HCT116 (cell line): Measurements from ENCODE around the gene BLOC1S5. TPM values are rescaled to one million over a fixed set of nuclear protein-coding genes. Genes with fewer than 3 reads are reported as not detected.
A peak's percentile ranks its signal among the peaks of the same experiment; 100 is the strongest.

ENCODE experiments used
- ATAC-seq: fragments of 200-7000 bp; cut with Tn5 transposase; 2 replicates; pipeline ENCODE4 v1.9.1; 2020; ENCODE audit warnings: mild to moderate bottlenecking, moderate library complexity
- BruUV-seq: library from RNA; stranded (reverse); fragments of 400-500 nt; replicated peaks from 2 replicates; lab custom pipeline; 2021; lab: Mats Ljungman, UMichigan
- CTCF ChIA-PET: fragments of 300-600 bp; sonication (Branson Sonifier 250); formaldehyde crosslinking; loops from one replicate; lab custom pipeline; 2021; ENCODE audit warnings: antibody characterized with exemption; lab: Charles Lee
- POLR2A ChIA-PET: fragments of 300-600, 350-600 bp; sonication (Branson Sonifier 250); formaldehyde crosslinking; loops from one replicate; lab custom pipeline; 2021; ENCODE audit warnings: antibody characterized with exemption; lab: Charles Lee
- RAD21 ChIA-PET, 2 experiments: fragments of 300-600 bp; sonication (Branson Sonifier 250); formaldehyde crosslinking; loops; one replicate each; lab custom pipeline; 2023; ENCODE audit warnings: low total read pairs in 2 of 2; ENCODE audit not compliant: uncharacterized antibody in 2 of 2, unreplicated experiment in 2 of 2, low non-redundant PET in 1 of 2; lab: Charles Lee
- DNase-seq: peaks from one replicate; pipeline ENCODE4 v3.0.0-alpha.2; 2010; ENCODE audit warnings: low read depth, low spot score
- H2AFZ ChIP-seq: fragments of 200-600 bp; shearing (Covaris generic), sonication (generic); 2 replicates; pipeline ENCODE4 v1.6.1; 2017; ENCODE audit warnings: low read depth, mixed run types, mixed read lengths, antibody characterized with exemption, low read length; ENCODE audit not compliant: poor library complexity, severe bottlenecking
- H3K27ac ChIP-seq: 2 replicates; pipeline ENCODE4 v1.5.1; 2012; ENCODE audit warnings: low read depth, low read length
- H3K27me3 ChIP-seq: fragments of 200-600 bp; sonication (generic); 2 replicates; pipeline ENCODE4 v1.6.1; 2016; ENCODE audit warnings: mixed run types, low read length, mixed read lengths; ENCODE audit not compliant: insufficient read depth
- H3K36me3 ChIP-seq, 2 experiments: fragments of 200-500 bp in 1 of 2; fragments of 200-600 bp in 1 of 2; sonication (Bioruptor generic) in 1 of 2; sonication (generic) in 1 of 2; 2 replicates each; pipeline versions ENCODE4 v1.5.1 to v1.6.1; 2014 to 2016; ENCODE audit warnings: low read length in 2 of 2, inconsistent platforms in 1 of 2, mixed read lengths in 1 of 2, mixed run types in 1 of 2; ENCODE audit not compliant: insufficient read depth in 2 of 2, control insufficient read depth in 1 of 2
- H3K4me1 ChIP-seq, 2 experiments: fragments of 200-600 bp in 1 of 2; sonication (generic) in 1 of 2; 2 replicates each; pipeline versions ENCODE4 v1.5.1 to v1.6.1; 2012 to 2017; ENCODE audit warnings: low read length in 2 of 2, inconsistent platforms in 1 of 2, mild to moderate bottlenecking in 1 of 2, mixed read lengths in 1 of 2, mixed run types in 1 of 2, moderate library complexity in 1 of 2; ENCODE audit not compliant: insufficient read depth in 2 of 2, control insufficient read depth in 1 of 2
- H3K4me2 ChIP-seq: fragments of 200-600 bp; sonication (generic); 2 replicates; pipeline ENCODE4 v1.6.1; 2017; ENCODE audit warnings: mixed run types, low read length, mixed read lengths
- H3K4me3 ChIP-seq, 2 experiments: fragments of 200-600 bp in 1 of 2; sonication (generic) in 1 of 2; replicated peaks in 1 of 2; 2 replicates each; pipeline ENCODE4 v1.5.1; 2011 to 2016; ENCODE audit warnings: low read length in 2 of 2, control low read depth in 1 of 2, low read depth in 1 of 2, mild to moderate bottlenecking in 1 of 2, mixed read lengths in 1 of 2, mixed run types in 1 of 2
- H3K79me2 ChIP-seq: fragments of 200-600 bp; sonication (generic); 2 replicates; pipeline ENCODE4 v1.6.1; 2017; ENCODE audit warnings: mild to moderate bottlenecking, mixed run types, low read length, moderate library complexity, mixed read lengths; ENCODE audit not compliant: insufficient read depth
- H3K9ac ChIP-seq: fragments of 200-600 bp; sonication (generic); 2 replicates; pipeline ENCODE4 v1.6.1; 2016; ENCODE audit warnings: low read length, mixed read lengths
- H3K9me2 ChIP-seq: fragments of 200-600 bp; sonication (generic), shearing (Covaris generic); 2 replicates; pipeline ENCODE4 v1.6.1; 2017; ENCODE audit warnings: mixed run types, mild to moderate bottlenecking, moderate library complexity; ENCODE audit not compliant: insufficient read depth
- H3K9me3 ChIP-seq, 2 experiments: fragments of 200-500 bp in 1 of 2; fragments of 200-600 bp in 1 of 2; sonication (Bioruptor generic) in 1 of 2; sonication (generic) in 1 of 2; 2 replicates each; pipeline ENCODE4 v1.6.1; 2014 to 2017; ENCODE audit warnings: low read length in 2 of 2, mixed read lengths in 2 of 2, inconsistent platforms in 1 of 2, low read depth in 1 of 2, mild to moderate bottlenecking in 1 of 2, mixed run types in 1 of 2, moderate library complexity in 1 of 2; ENCODE audit not compliant: control insufficient read depth in 1 of 2, insufficient read depth in 1 of 2
- H4K20me1 ChIP-seq: fragments of 200-600 bp; sonication (generic), shearing (Covaris generic); 2 replicates; pipeline ENCODE4 v1.6.1; 2017; ENCODE audit warnings: mixed run types, mild to moderate bottlenecking, moderate library complexity; ENCODE audit not compliant: insufficient read depth
- EGR1 ChIP-seq: IDR thresholded peaks from 2 replicates; pipeline ENCODE4 v1.6.1; 2012; ENCODE audit warnings: low read depth
- EZH2 ChIP-seq: fragments of 200-600 bp; sonication (generic); IDR thresholded peaks from 2 replicates; pipeline ENCODE4 v1.6.1; 2017; ENCODE audit warnings: antibody characterized with exemption, mixed run types
- JUND ChIP-seq: IDR thresholded peaks from 2 replicates; pipeline ENCODE4 v1.6.1; 2012
- POLR2AphosphoS5 ChIP-seq: IDR thresholded peaks from 2 replicates; pipeline ENCODE4 v1.6.1; 2011; ENCODE audit warnings: mild to moderate bottlenecking, low read depth, low read length, moderate library complexity
- RAD21 ChIP-seq: IDR thresholded peaks from 2 replicates; pipeline ENCODE4 v1.6.1; 2012; ENCODE audit warnings: low read depth, mild to moderate bottlenecking
- SP1 ChIP-seq: IDR thresholded peaks from 2 replicates; pipeline ENCODE4 v1.6.1; 2012; ENCODE audit warnings: low read depth
- SRF ChIP-seq: IDR thresholded peaks from 2 replicates; pipeline ENCODE4 v1.6.1; 2012; ENCODE audit warnings: low read depth
- YY1 ChIP-seq: IDR thresholded peaks from 2 replicates; pipeline ENCODE4 v1.6.1; 2011; ENCODE audit warnings: low read length, low read depth, moderate library complexity, mild to moderate bottlenecking; ENCODE audit not compliant: insufficient replicate concordance; ENCODE audit errors: extremely low read depth
- ZFX ChIP-seq: fragments of 450-650 bp; IDR thresholded peaks from 2 replicates; pipeline ENCODE4 v1.6.1; 2017
- intact Hi-C: fragments of 100-400 bp; cut with micrococcal nuclease; formaldehyde crosslinking; loops from 2 replicates; pipeline ENCODE4 v1.10.0; 2022
- total RNA-seq: library from RNA; stranded (reverse); gene quantifications from one replicate; pipeline ENCODE4 v1.2.1, GENCODE V29; 2021; ENCODE audit not compliant: unreplicated experiment
- TF ChIP-seq, protein P1 (sequence below), 3 experiments: fragments of 200-600 bp in 1 of 3; sonication (generic) in 1 of 3; IDR thresholded peaks in 2 of 3; conservative IDR thresholded peaks in 1 of 3; 2 replicates each; pipeline ENCODE4 v1.5.1; 2012 to 2017; ENCODE audit warnings: low read depth in 2 of 3, low read length in 2 of 3, antibody characterized with exemption in 1 of 3, borderline replicate concordance in 1 of 3, control low read depth in 1 of 3, mild to moderate bottlenecking in 1 of 3, mixed read lengths in 1 of 3, mixed run types in 1 of 3, moderate library complexity in 1 of 3; ENCODE audit not compliant: insufficient read depth in 1 of 3
- TF ChIP-seq, protein P2 (sequence below): IDR thresholded peaks from 2 replicates; pipeline ENCODE4 v1.6.1; 2012
- TF ChIP-seq, protein P3 (sequence below): IDR thresholded peaks from 2 replicates; pipeline ENCODE4 v1.6.1; 2011; ENCODE audit warnings: mild to moderate bottlenecking, low read length, moderate library complexity; ENCODE audit not compliant: insufficient replicate concordance; ENCODE audit errors: extremely low read depth
- TF ChIP-seq, protein P4 (sequence below): IDR thresholded peaks from 2 replicates; pipeline ENCODE4 v1.6.1; 2012

Gene BLOC1S5
- total RNA-seq, 1 experiment from 2014 or later, result 12.0 TPM

DNA sequence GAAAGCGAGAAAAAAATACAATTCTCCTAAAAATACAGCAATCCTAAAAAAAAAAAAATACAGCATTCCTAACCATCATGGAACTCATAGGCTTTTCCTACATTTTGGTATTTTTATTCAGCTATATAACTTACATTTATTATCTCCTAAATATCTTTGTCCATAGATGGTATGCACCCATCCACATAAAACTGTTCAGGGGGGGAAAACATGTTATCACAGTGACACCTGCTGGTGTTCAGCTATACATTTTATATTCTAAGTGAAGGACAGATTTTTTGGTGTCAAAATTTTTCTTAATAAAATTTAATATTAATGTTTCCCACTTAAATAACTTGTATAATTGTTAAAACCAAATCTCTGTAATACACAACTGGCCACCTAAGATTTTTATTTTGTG lies 58.0 kb downstream of the BLOC1S5 start:
- Histone ChIP-seq H3K9ac (no peak overlapping the region), H3K27ac (no peak overlapping the region), H3K9me2 (no peaks in the 10 kb centered on the region), H4K20me1 (no peaks in the 10 kb centered on the region), H2AFZ (no peak overlapping the region), H3K4me1 (no peaks in the 10 kb centered on the region), H3K36me3 (no peaks in the 10 kb centered on the region), H3K27me3 (no peaks in the 10 kb centered on the region), H3K9me3 (no peaks in the 10 kb centered on the region), H3K4me2 (no peak overlapping the region), H3K79me2 (no peaks in the 10 kb centered on the region), H3K4me3 (no peak overlapping the region)
- TF ChIP-seq RAD21 (peak; percentile 75), POLR2AphosphoS5 (no peak)
- TF ChIP-seq, protein P1, sequence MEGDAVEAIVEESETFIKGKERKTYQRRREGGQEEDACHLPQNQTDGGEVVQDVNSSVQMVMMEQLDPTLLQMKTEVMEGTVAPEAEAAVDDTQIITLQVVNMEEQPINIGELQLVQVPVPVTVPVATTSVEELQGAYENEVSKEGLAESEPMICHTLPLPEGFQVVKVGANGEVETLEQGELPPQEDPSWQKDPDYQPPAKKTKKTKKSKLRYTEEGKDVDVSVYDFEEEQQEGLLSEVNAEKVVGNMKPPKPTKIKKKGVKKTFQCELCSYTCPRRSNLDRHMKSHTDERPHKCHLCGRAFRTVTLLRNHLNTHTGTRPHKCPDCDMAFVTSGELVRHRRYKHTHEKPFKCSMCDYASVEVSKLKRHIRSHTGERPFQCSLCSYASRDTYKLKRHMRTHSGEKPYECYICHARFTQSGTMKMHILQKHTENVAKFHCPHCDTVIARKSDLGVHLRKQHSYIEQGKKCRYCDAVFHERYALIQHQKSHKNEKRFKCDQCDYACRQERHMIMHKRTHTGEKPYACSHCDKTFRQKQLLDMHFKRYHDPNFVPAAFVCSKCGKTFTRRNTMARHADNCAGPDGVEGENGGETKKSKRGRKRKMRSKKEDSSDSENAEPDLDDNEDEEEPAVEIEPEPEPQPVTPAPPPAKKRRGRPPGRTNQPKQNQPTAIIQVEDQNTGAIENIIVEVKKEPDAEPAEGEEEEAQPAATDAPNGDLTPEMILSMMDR (IDR thresholded peaks at IDR 0.05 in 2 of 3, conservative IDR thresholded peaks at IDR 0.05 in 1 of 3; ENCODE audit: borderline replicate concordance in 1 of 3, insufficient read depth in 1 of 3, low read depth in 2 of 3, low read length in 2 of 3), result peak; percentile 50 to 68 (median 55); a peak in 5 of 6 replicates
- RAD21 ChIA-PET, result interaction anchor here in 1 of 2 experiments (1.0 to 1.3 kb wide), 2 partner anchors 284 to 333 kb away, joined by 3 to 8 read pairs; no protein-coding TSS in a partner anchor
- DNase-seq (peak; percentile 27), ATAC-seq (peak; percentile 60; the same call in 1 of the 2 replicates)
- POLR2A ChIA-PET, result interaction anchor here (1.2 kb wide), 1 partner anchor 283 kb away, joined by 4 read pairs; no protein-coding TSS in a partner anchor
- BruUV-seq, result no TSS peak
- CTCF ChIA-PET, result interaction anchor here (0.8 to 1.9 kb wide), 12 partner anchors 9 to 391 kb away, joined by 3 to 21 read pairs (median 4); no protein-coding TSS in a partner anchor
- intact Hi-C loops, result loop anchor here (1.0 to 10.0 kb wide), 2 partner anchors 283 to 381 kb away; no protein-coding TSS in a partner anchor

DNA sequence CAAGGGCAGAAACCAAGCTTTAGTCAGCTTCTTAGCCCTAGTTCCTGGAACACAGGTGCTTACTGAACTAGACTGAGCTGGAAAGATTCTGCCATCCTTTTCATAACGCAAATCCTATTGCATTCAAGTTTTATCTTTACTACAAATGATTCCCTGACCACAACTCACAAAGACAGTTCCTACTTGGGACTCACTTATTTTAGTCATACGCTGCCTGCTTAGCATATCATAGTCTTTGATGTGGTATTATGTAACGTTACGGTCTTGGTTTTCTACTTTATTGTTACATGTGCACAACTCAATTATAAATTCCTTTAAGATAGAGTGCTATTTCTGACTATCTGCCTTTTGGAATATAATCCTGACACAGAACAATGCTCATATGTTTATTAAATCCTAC lies 59.1 kb downstream of the BLOC1S5 start:
- Histone ChIP-seq H3K9ac (no peak overlapping the region), H2AFZ (no peak overlapping the region), H3K27me3 (no peaks in the 10 kb centered on the region), H3K27ac (no peak overlapping the region), H3K9me3 (no peaks in the 10 kb centered on the region), H3K4me1 (no peaks in the 10 kb centered on the region), H3K79me2 (no peaks in the 10 kb centered on the region), H3K4me2 (no peak overlapping the region), H4K20me1 (no peaks in the 10 kb centered on the region), H3K9me2 (no peaks in the 10 kb centered on the region), H3K36me3 (no peaks in the 10 kb centered on the region), H3K4me3 (no peak overlapping the region)
- intact Hi-C loops, result loop anchor here (10.0 kb wide), 1 partner anchor 380 kb away; no protein-coding TSS in a partner anchor
- ATAC-seq, result no peak
- CTCF ChIA-PET, result interaction anchor here (0.6 to 1.9 kb wide), 5 partner anchors 8 to 600 kb away, joined by 3 to 12 read pairs (median 4); no protein-coding TSS in a partner anchor
- TF ChIP-seq POLR2AphosphoS5 (no peak), EGR1 (no peak), SRF (no peak), EZH2 (no peak), ZFX (no peak), YY1 (no peak), SP1 (no peak), JUND (no peak), RAD21 (no peak)
- TF ChIP-seq, protein P2, sequence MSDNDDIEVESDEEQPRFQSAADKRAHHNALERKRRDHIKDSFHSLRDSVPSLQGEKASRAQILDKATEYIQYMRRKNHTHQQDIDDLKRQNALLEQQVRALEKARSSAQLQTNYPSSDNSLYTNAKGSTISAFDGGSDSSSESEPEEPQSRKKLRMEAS, result no peak
- TF ChIP-seq, protein P3, sequence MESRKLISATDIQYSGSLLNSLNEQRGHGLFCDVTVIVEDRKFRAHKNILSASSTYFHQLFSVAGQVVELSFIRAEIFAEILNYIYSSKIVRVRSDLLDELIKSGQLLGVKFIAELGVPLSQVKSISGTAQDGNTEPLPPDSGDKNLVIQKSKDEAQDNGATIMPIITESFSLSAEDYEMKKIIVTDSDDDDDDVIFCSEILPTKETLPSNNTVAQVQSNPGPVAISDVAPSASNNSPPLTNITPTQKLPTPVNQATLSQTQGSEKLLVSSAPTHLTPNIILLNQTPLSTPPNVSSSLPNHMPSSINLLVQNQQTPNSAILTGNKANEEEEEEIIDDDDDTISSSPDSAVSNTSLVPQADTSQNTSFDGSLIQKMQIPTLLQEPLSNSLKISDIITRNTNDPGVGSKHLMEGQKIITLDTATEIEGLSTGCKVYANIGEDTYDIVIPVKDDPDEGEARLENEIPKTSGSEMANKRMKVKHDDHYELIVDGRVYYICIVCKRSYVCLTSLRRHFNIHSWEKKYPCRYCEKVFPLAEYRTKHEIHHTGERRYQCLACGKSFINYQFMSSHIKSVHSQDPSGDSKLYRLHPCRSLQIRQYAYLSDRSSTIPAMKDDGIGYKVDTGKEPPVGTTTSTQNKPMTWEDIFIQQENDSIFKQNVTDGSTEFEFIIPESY, result no peak
- TF ChIP-seq, protein P4, sequence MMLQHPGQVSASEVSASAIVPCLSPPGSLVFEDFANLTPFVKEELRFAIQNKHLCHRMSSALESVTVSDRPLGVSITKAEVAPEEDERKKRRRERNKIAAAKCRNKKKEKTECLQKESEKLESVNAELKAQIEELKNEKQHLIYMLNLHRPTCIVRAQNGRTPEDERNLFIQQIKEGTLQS, result no peak
- RAD21 ChIA-PET, result no interaction called here
- DNase-seq, result no peak
- no TSS peak for BruUV-seq
- POLR2A ChIA-PET, result no interaction called here
